GM12874 (cell line): Measurements from ENCODE around the gene PXDC1.

Source experiments
- CTCF ChIP-seq: IDR thresholded peaks from 2 replicates; pipeline ENCODE4 v1.5.1; 2011; ENCODE audit warnings: low read depth, mild to moderate bottlenecking, control low read depth, low read length, moderate library complexity; ENCODE audit not compliant: insufficient read depth

Gene PXDC1

GRCh38 chr6:3698021-3698420 is 53.5 kb downstream of the PXDC1 start:
- TF ChIP-seq CTCF, result no peak

GRCh38 chr6:3697609-3698008 is 53.9 kb downstream of the PXDC1 start:
- TF ChIP-seq CTCF, result no peak

- no peak for TF ChIP-seq CTCF
Observed at GRCh38 chr6:3696525-3697088, 54.9 kb downstream of the PXDC1 start.

- no peak for TF ChIP-seq CTCF
Observed at GRCh38 chr6:3695065-3695817, 56.3 kb downstream of the PXDC1 start.

- no peak for TF ChIP-seq CTCF
Observed at GRCh38 chr6:3693831-3694230, 57.7 kb downstream of the PXDC1 start.

- no peak for TF ChIP-seq CTCF
Observed at GRCh38 chr6:3690506-3690905, 61.0 kb downstream of the PXDC1 start.

GRCh38 chr6:3687847-3688246 is 63.7 kb downstream of the PXDC1 start:
- TF ChIP-seq CTCF, result no peak
